Erythroblast (primary cell): Measurements from ENCODE around the gene GJB6.

Experiments
- DNase-seq, 2 experiments: peaks; one replicate each; lab custom pipeline; 2025; lab: John Stamatoyannopoulos, UW
- GATA1 ChIP-seq: IDR thresholded peaks from 2 replicates; pipeline ENCODE4 v1.6.1; 2011; ENCODE audit warnings: low read depth, mild to moderate bottlenecking, control low read depth, low read length, moderate library complexity
- POLR2A ChIP-seq: IDR thresholded peaks from 2 replicates; pipeline ENCODE4 v1.6.1; 2011; ENCODE audit warnings: mild to moderate bottlenecking, low read length

The GJB6 gene

GRCh38 chr13:20206065-20206697, 25.9 kb downstream of the GJB6 start:
- no peak for DNase-seq
- TF ChIP-seq POLR2A (no peak), GATA1 (no peak)

GRCh38 chr13:20198781-20199180, 33.3 kb downstream of the GJB6 start:
- no peak for DNase-seq
- TF ChIP-seq GATA1 (no peak), POLR2A (no peak)

- TF ChIP-seq POLR2A, result no peak
- no peak for TF ChIP-seq GATA1
- DNase-seq, result peak; percentile 43 to 62
Measured at GRCh38 chr13:20197361-20197834, 34.7 kb downstream of the GJB6 start.

GRCh38 chr13:20195801-20196200, 36.3 kb downstream of the GJB6 start:
- DNase-seq, result no peak
- no peak for TF ChIP-seq POLR2A
- no peak for TF ChIP-seq GATA1

GRCh38 chr13:20193907-20194631, 38.0 kb downstream of the GJB6 start:
- no peak for DNase-seq
- TF ChIP-seq POLR2A (no peak), GATA1 (no peak)

- no peak for DNase-seq
- no peak for TF ChIP-seq GATA1
- no peak for TF ChIP-seq POLR2A
Measured at GRCh38 chr13:20193162-20193906, 38.8 kb downstream of the GJB6 start.

GRCh38 chr13:20192836-20193161, 39.3 kb downstream of the GJB6 start, which contains the start of gene GJB2:
Gene GJB2 (minus strand): TSS chr13:20192938. CDS start chr13:20189581, 3,357 bp downstream.
- no peak for DNase-seq
- no peak for TF ChIP-seq GATA1
- no peak for TF ChIP-seq POLR2A

- TF ChIP-seq GATA1 (no peak), POLR2A (no peak)
- DNase-seq, result peak in 1 of 2 experiments; percentile 6
Measured at GRCh38 chr13:20192158-20192835, 39.8 kb downstream of the GJB6 start.

GRCh38 chr13:20191311-20192157, 40.6 kb downstream of the GJB6 start:
- no peak for TF ChIP-seq POLR2A
- no peak for TF ChIP-seq GATA1
- no peak for DNase-seq

GRCh38 chr13:20190481-20191310, 41.4 kb downstream of the GJB6 start:
- no peak for TF ChIP-seq GATA1
- TF ChIP-seq POLR2A, result no peak
- DNase-seq, result no peak

GRCh38 chr13:20190076-20190475, 42.0 kb downstream of the GJB6 start:
- DNase-seq, result no peak

More at GRCh38 chr13:20190076-20190475, 42.0 kb downstream of the GJB6 start:
- no peak for TF ChIP-seq POLR2A
- no peak for TF ChIP-seq GATA1
